Thoracic aorta (tissue), 2 donors: Measurements from ENCODE around the gene KLHL36. TPM values are rescaled to one million over a fixed set of nuclear protein-coding genes. Genes with fewer than 3 reads are reported as not detected.

ENCODE experiments used
- ATAC-seq: fragments of 150-250 bp; one replicate; pipeline ENCODE4 v1.8.0; 2017; ENCODE audit warnings: low read depth; ENCODE audit not compliant: insufficient number of reproducible peaks, low FRiP score
- DNase-seq: peaks from one replicate; pipeline ENCODE4 v3.0.0-alpha.2; 2020; ENCODE audit warnings: low spot score
- H3K27ac ChIP-seq, 2 donors: fragments of 200-600 bp; sonication (generic); 1 replicate in 1 of 2; 2 replicates in 1 of 2; pipeline ENCODE4 v1.5.1; 2016; ENCODE audit warnings: mild to moderate bottlenecking in 2 of 2, moderate library complexity in 2 of 2
- H3K27me3 ChIP-seq: fragments of 200-600 bp; sonication (generic); replicated peaks from 2 replicates; pipeline ENCODE4 v1.6.0; 2016; ENCODE audit warnings: mild to moderate bottlenecking; ENCODE audit not compliant: insufficient read depth
- H3K36me3 ChIP-seq: fragments of 200-600 bp; sonication (generic); one replicate; pipeline ENCODE4 v1.5.1; 2016
- H3K4me1 ChIP-seq, 2 donors: fragments of 200-600 bp; sonication (generic); 1 replicate in 1 of 2; 2 replicates in 1 of 2; pipeline versions ENCODE4 v1.5.1 to v1.6.0; 2016; ENCODE audit warnings: low read depth in 2 of 2, mild to moderate bottlenecking in 1 of 2; ENCODE audit not compliant: control insufficient read depth in 1 of 2
- H3K4me3 ChIP-seq: fragments of 200-600 bp; sonication (generic); 2 replicates; pipeline ENCODE4 v1.5.1; 2016; ENCODE audit warnings: mild to moderate bottlenecking
- H3K9me3 ChIP-seq: fragments of 200-600 bp; sonication (generic); 2 replicates; pipeline ENCODE4 v1.5.1; 2016
- total RNA-seq, 2 donors: library from RNA; depleted of rRNA; stranded (reverse); fragments of >200 nt; gene quantifications; one replicate each; pipeline versions ENCODE4 v1.1.0 to v1.2.3, GENCODE V29; 2016
- TF ChIP-seq, protein P1 (sequence below): fragments of 200-600 bp; sonication (generic); IDR thresholded peaks from one replicate; pipeline ENCODE4 v1.5.1; 2019; ENCODE audit warnings: antibody characterized with exemption

The KLHL36 gene
- total RNA-seq, 2 donors from 2014 or later: 63.9 to 79.7 TPM

DNA sequence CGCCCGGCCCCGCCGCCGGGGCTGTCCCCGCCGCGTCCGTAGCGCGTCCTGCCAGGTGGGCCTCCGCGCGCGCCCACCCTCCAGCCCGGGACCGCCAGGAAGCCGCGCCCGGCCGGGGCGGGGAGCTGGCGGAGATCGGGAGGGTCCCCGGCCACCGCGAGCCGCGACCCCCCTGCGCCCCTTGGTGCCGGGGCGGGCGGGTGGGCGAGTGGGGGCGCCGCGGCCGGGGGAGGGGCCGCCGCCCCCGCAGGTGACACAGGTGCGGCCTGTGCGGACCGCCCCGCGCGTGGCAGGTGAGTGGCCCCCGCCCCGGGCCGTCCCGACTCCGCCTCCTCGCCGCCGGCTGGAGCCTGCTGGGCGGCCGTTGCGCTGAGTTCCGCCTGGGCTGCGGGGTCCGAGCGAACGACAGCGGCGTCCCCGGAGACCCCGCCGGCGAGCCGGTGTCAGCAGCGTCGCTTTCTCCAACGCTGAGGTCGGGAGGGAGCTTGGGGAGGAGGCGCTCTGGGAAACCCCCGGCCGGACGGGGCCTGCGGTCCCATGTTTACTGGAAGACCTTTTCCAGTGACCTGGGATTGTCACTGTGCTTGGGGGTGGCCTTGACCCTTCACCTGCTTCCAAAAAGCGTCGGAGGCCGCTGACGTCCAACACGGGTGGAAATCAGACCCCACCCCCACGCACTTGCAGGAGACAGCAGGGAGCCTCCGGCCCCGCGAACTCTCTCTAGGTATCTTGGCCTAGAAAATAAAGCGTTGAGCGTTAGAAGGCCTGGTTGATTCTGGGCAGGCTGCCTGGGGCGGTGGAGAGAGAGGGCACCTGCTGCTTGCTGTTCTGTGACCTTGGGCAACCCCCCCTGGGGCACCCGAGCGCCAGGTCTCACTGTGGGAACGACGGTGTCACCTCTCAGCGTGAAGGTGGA, 542 bp downstream of the KLHL36 start:
- no peaks in the 10 kb centered on the region for H3K27me3 ChIP-seq
- no peak for DNase-seq
- TF ChIP-seq, protein P1, sequence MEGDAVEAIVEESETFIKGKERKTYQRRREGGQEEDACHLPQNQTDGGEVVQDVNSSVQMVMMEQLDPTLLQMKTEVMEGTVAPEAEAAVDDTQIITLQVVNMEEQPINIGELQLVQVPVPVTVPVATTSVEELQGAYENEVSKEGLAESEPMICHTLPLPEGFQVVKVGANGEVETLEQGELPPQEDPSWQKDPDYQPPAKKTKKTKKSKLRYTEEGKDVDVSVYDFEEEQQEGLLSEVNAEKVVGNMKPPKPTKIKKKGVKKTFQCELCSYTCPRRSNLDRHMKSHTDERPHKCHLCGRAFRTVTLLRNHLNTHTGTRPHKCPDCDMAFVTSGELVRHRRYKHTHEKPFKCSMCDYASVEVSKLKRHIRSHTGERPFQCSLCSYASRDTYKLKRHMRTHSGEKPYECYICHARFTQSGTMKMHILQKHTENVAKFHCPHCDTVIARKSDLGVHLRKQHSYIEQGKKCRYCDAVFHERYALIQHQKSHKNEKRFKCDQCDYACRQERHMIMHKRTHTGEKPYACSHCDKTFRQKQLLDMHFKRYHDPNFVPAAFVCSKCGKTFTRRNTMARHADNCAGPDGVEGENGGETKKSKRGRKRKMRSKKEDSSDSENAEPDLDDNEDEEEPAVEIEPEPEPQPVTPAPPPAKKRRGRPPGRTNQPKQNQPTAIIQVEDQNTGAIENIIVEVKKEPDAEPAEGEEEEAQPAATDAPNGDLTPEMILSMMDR: no peak
- H3K4me1 ChIP-seq: peaks cover under 1 to 23% of the 10 kb centered on the region in 2 donors
- peaks cover 10% of the 10 kb centered on the region for H3K36me3 ChIP-seq
- H3K9me3 ChIP-seq: no peaks in the 10 kb centered on the region
- peak overlapping the region; percentile 86 for H3K4me3 ChIP-seq
- ATAC-seq: no peak
- peak overlapping the region; percentile 72 to 75 for H3K27ac ChIP-seq

DNA sequence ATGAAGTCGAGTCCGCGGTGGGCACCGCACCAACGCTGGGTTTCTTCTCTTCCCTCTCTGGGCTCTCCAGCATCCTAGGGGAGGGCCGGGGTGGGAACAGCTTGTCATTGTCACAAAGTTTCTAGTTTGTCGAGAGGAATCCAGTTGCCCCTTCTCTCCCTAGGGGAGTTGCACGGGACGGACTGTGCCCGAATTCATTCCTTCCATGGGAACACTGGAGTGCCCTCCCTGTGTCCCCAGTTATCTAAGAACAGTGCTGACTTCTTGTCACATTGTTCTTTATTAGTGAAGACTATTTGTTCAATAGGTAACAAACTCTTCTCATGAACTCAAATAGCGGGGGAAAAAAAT, 1.2 kb downstream of the KLHL36 start:
- peak overlapping the region; percentile 72 to 75 for H3K27ac ChIP-seq
- H3K4me1 ChIP-seq: peaks cover 0 to 21% of the 10 kb centered on the region in 2 donors
- no peak for DNase-seq
- no peaks in the 10 kb centered on the region for H3K27me3 ChIP-seq
- no peak for ATAC-seq
- peaks cover 10% of the 10 kb centered on the region for H3K36me3 ChIP-seq
- TF ChIP-seq, protein P1: no peak
- no peaks in the 10 kb centered on the region for H3K9me3 ChIP-seq
- peak overlapping the region; percentile 86 for H3K4me3 ChIP-seq

DNA sequence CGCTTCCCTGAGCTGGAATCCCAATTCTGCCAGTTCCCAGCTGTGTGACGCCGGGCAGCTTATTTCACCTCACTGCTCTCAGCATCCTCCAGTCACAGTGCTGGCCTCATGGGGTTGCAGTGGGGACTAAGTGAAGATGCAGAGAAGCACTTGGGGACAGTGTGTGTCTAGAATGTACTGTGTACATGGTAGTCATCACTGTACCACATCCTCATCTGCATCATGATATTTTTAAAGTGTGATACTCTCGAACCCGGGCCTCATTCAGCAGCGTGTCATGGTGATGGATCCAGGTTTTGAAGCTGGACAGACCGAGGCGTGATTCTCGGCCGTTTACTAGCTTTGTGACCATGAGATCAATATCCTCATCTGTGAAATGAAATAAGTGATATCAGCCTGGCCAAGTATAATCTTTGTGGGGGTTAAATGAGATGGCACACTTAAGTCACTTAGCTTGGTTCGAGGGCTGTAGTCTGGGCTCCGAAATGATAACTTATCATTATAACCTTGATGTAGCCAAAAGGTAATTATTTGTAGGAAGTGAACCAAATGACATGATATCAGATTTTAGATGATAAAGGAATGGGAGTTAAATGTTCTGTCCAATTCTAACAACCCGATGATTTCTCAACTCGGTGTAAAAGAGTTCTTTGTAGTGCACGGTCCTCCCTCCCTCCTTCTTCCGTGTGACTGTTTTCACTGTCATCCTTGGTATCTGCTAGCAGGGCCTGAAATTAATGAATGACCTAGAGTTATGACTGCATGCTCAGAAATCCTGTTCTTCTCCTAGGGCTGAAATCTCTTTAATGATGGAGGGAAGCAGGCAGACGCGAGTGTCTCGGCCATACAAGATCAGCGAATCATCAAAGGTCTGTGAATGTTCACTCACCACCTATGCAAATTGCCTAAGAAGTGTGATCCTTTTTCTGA, 2.0 kb downstream of the KLHL36 start:
- H3K4me3 ChIP-seq: no peak overlapping the region
- H3K27me3 ChIP-seq: no peaks in the 10 kb centered on the region
- peaks cover 0 to 21% of the 10 kb centered on the region in 2 donors for H3K4me1 ChIP-seq
- DNase-seq: no peak
- H3K36me3 ChIP-seq: peaks cover 10% of the 10 kb centered on the region
- H3K9me3 ChIP-seq: no peaks in the 10 kb centered on the region
- ATAC-seq: no peak
- TF ChIP-seq, protein P1: no peak
- no peak overlapping the region for H3K27ac ChIP-seq

DNA sequence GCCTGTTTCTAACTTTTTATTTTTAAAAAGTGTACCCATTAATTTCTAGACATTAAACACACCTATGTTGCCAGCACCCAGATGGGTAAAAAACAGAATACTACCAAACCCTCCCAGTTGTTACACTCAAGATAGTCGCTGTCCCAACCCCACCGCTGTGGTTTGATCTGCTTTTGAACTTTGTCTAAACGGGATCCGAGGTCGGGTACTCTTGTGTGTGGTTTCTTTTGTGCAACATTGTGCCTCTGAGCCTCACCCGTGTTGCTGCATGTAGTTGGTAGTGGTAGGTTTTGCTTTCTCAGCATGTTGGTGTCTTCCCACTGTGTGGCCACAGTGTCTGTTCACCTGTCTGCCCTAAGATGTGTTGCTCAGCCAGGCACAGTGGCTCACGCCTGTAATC, 4.3 kb downstream of the KLHL36 start:
- Histone ChIP-seq H3K9me3 (no peaks in the 10 kb centered on the region), H3K4me3 (no peak overlapping the region), H3K4me1 (peaks cover 0 to 17% of the 10 kb centered on the region in 2 donors), H3K27ac (no peak overlapping the region), H3K27me3 (no peaks in the 10 kb centered on the region), H3K36me3 (peaks cover 21% of the 10 kb centered on the region)
- TF ChIP-seq, protein P1: no peak
- DNase-seq (no peak), ATAC-seq (peak; percentile 19)

DNA sequence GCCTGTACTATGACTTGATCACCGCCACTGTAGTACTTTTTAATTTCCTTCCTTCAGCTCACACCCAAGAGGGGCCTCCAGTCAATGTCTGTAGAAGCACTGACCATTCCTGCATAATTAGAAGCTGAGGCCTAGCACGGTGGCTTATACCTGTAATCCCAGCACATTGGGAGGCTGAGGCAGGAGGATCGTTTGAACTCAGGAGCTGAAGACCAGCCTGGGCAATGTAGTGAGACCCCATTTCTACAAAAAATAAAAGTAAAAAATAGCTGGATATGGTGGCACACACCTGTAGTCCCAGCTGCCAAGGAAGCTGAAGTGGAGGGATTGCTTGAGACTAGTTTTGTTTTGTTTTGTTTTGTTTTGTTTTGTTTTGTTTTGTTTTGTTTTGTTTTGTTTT, 5.9 kb downstream of the KLHL36 start:
- Histone ChIP-seq H3K9me3 (no peaks in the 10 kb centered on the region), H3K36me3 (peaks cover 33% of the 10 kb centered on the region), H3K27ac (no peak overlapping the region), H3K4me3 (no peak overlapping the region), H3K4me1 (peaks cover 0 to 21% of the 10 kb centered on the region in 2 donors), H3K27me3 (no peaks in the 10 kb centered on the region)
- no peak for ATAC-seq
- DNase-seq: no peak
- TF ChIP-seq, protein P1: no peak
